Prostate gland (tissue), 2 donors: ENCODE results near the gene EPHB2. TPM values are rescaled to one million over a fixed set of nuclear protein-coding genes. Genes with fewer than 3 reads are reported as not detected.

Experiments used
- DNase-seq: peaks from one replicate; pipeline ENCODE4 v3.0.0-alpha.2; 2019; ENCODE audit warnings: low spot score
- H3K27ac ChIP-seq, 2 donors: fragments of 200-600 bp; sonication (generic); 2 replicates each; pipeline ENCODE4 v1.5.1; 2017 to 2019
- H3K27me3 ChIP-seq: fragments of 200-600 bp; sonication (generic); replicated peaks from 2 replicates; pipeline ENCODE4 v1.5.1; 2019; ENCODE audit not compliant: insufficient read depth
- H3K36me3 ChIP-seq, 2 donors: fragments of 200-600 bp; sonication (generic); 1 replicate in 1 of 2; 2 replicates in 1 of 2; pipeline versions ENCODE4 v1.5.1 to v1.8.1; 2017 to 2019
- H3K4me1 ChIP-seq: fragments of 200-600 bp; sonication (generic); replicated peaks from 2 replicates; pipeline ENCODE4 v1.5.1; 2019
- H3K4me3 ChIP-seq, 2 donors: fragments of 200-600 bp; sonication (generic); 2 replicates each; pipeline ENCODE4 v1.5.1; 2017 to 2019
- H3K9me3 ChIP-seq: fragments of 200-600 bp; sonication (generic); 2 replicates; pipeline ENCODE4 v1.5.1; 2017
- CTCF ChIP-seq, 4 experiments: fragments of 200-600 bp in 2 of 4; fragments of 450-650 bp in 2 of 4; sonication (generic) in 2 of 4; IDR thresholded peaks; 1 replicate in 3 of 4; 2 replicates in 1 of 4; pipeline ENCODE4 v1.5.1; 2016 to 2019; ENCODE audit warnings: antibody characterized with exemption in 4 of 4, mild to moderate bottlenecking in 2 of 4, moderate library complexity in 2 of 4
- POLR2A ChIP-seq: fragments of 450-650 bp; IDR thresholded peaks from one replicate; pipeline ENCODE4 v1.6.1; 2016; ENCODE audit warnings: antibody characterized with exemption, mild to moderate bottlenecking
- POLR2AphosphoS5 ChIP-seq: sonication (generic); formaldehyde crosslinking; IDR thresholded peaks from one replicate; pipeline ENCODE4 v1.6.1; 2017; ENCODE audit warnings: antibody characterized with exemption
- WGBS: methylation state at CpG from one replicate; pipeline ENCODE4 v1.1.5; 2018; 5-methylcytosine and 5-hydroxymethylcytosine counted together
- intact Hi-C: fragments of 100-400 bp; cut with DNase I; formaldehyde crosslinking; loops from one replicate; pipeline ENCODE4 v1.14.2; 2022
- total RNA-seq, 2 donors: library from RNA; depleted of rRNA; stranded (reverse); fragments of >200 nt; gene quantifications; one replicate each; pipeline ENCODE4 v1.1.0, GENCODE V29; 2016

Gene EPHB2
- total RNA-seq, 2 donors from 2014 or later = 6.4 to 7.4 TPM

GRCh38 chr1:22737374-22738068, 26.9 kb downstream of the EPHB2 start:
- 93% methylated on average over 2 of the region's 2 CpGs for WGBS
- no peak overlapping the region for H3K4me3 ChIP-seq
- DNase-seq = no peak

DNA sequence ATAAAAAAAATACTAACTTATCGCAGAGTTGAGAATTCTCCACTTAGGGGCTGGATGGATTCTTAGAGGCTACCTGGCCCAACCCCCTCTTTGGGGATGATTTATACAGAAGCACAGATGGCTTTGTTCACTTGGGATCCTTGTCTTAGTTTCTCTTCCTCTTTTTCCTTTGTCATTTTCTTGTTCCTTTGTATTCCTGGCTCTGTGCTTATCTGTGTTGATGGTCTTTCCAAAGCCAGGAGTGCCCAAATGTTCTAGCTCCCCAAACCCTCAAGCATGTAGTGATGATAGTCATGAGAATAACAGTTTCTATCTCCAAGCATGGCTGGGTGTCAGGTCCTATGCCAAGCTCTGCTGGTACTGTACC, 27.4 kb downstream of the EPHB2 start:
- intact Hi-C loops = no loop called here
- Histone ChIP-seq H3K27me3 (no peaks in the 10 kb centered on the region), H3K27ac (no peak overlapping the region), H3K36me3 (no peaks in the 10 kb centered on the region), H3K4me3 (no peak overlapping the region), H3K4me1 (no peaks in the 10 kb centered on the region), H3K9me3 (no peaks in the 10 kb centered on the region)
- no peak for DNase-seq
- 100% methylated on average over 1 of the region's 1 CpG for WGBS
- no peak for TF ChIP-seq POLR2A
- no peak for TF ChIP-seq CTCF (IDR thresholded peaks at IDR 0.05)

More at GRCh38 chr1:22737374-22738068, 26.9 kb downstream of the EPHB2 start:
- Histone ChIP-seq H3K9me3 (no peaks in the 10 kb centered on the region), H3K27me3 (no peaks in the 10 kb centered on the region), H3K27ac (no peak overlapping the region), H3K36me3 (no peaks in the 10 kb centered on the region), H3K4me1 (no peaks in the 10 kb centered on the region)
- intact Hi-C loops = no loop called here
- no peak for TF ChIP-seq POLR2A
- no peak for TF ChIP-seq CTCF (IDR thresholded peaks at IDR 0.05)
- no peak for TF ChIP-seq POLR2AphosphoS5

DNA sequence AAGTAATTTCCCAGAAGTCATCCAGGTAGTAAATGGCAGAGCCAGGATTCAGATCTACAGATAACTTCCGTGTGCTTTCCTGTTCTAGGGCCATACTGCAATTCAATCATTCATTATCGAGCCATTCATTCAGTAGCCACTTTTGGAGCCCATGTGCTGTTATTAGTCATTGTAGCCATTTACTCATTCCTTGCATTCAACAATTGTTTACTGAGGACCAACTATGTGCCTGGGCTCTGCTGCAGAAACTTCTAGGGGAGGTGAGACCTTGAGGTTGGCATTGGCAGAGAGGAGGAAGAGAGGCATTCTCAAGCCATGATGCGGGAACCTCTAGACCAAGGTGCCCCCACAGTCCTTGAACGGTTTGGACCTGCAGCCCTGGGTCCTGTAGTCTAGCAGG, 27.9 kb downstream of the EPHB2 start:
- DNase-seq = no peak
- H3K36me3 ChIP-seq = no peaks in the 10 kb centered on the region
- no peaks in the 10 kb centered on the region for H3K4me1 ChIP-seq
- 90% methylated on average over 4 of the region's 4 CpGs for WGBS
- H3K27me3 ChIP-seq = no peaks in the 10 kb centered on the region
- TF ChIP-seq CTCF (IDR thresholded peaks at IDR 0.05) = no peak
- no peak for TF ChIP-seq POLR2A
- no peak for TF ChIP-seq POLR2AphosphoS5
- no peak overlapping the region for H3K4me3 ChIP-seq
- no peaks in the 10 kb centered on the region for H3K9me3 ChIP-seq
- H3K27ac ChIP-seq = no peak overlapping the region
- intact Hi-C loops = no loop called here

GRCh38 chr1:22739648-22740385, 29.2 kb downstream of the EPHB2 start:
- TF ChIP-seq CTCF (IDR thresholded peaks at IDR 0.05) (no peak), POLR2AphosphoS5 (no peak), POLR2A (no peak)
- no peak overlapping the region for H3K4me3 ChIP-seq
- no peaks in the 10 kb centered on the region for H3K9me3 ChIP-seq
- DNase-seq = no peak
- H3K27ac ChIP-seq = no peak overlapping the region
- intact Hi-C loops = no loop called here
- 74% methylated on average over 18 of the region's 18 CpGs for WGBS
- no peaks in the 10 kb centered on the region for H3K27me3 ChIP-seq
- H3K4me1 ChIP-seq = no peaks in the 10 kb centered on the region
- H3K36me3 ChIP-seq = no peaks in the 10 kb centered on the region

- TF ChIP-seq POLR2A (no peak), POLR2AphosphoS5 (no peak), CTCF (IDR thresholded peaks at IDR 0.05) (no peak)
- Histone ChIP-seq H3K27me3 (no peaks in the 10 kb centered on the region), H3K4me1 (no peaks in the 10 kb centered on the region), H3K27ac (no peak overlapping the region), H3K36me3 (no peaks in the 10 kb centered on the region), H3K9me3 (no peaks in the 10 kb centered on the region), H3K4me3 (no peak overlapping the region)
- WGBS = 80% methylated on average over 9 of the region's 9 CpGs
- no peak for DNase-seq
- intact Hi-C loops = no loop called here
Measured at GRCh38 chr1:22741118-22741517, 30.5 kb downstream of the EPHB2 start.
